NCI-H1694 treated with DMSO at 0.1 percent for 48 hours (cell line): Measurements from ENCODE around the gene SKIDA1.
"Not testable (repeated sequence)": the region's sequence is repeated elsewhere in the genome, so short reads cannot be mapped to it uniquely, and the experiment has no call there.

Experiments used
- DNase-seq: peaks from one replicate; lab custom pipeline; 2025; lab: John Stamatoyannopoulos, UW

Gene SKIDA1

GRCh38 chr10:21525367-21526187 lies at the start of gene SKIDA1:
SKIDA1 (minus strand) TSS chr10:21525682; CDS start chr10:21517822, 7,860 bp downstream.
- peak; percentile 86 for DNase-seq

GRCh38 chr10:21574514-21574913 lies 49.0 kb upstream of the SKIDA1 start:
- not testable (repeated sequence) for DNase-seq

GRCh38 chr10:21572578-21572977 lies 47.1 kb upstream of the SKIDA1 start:
- no peak for DNase-seq

- DNase-seq: no peak
Observed at GRCh38 chr10:21570761-21571521, 45.5 kb upstream of the SKIDA1 start.

GRCh38 chr10:21558984-21559383 lies 33.5 kb upstream of the SKIDA1 start:
- DNase-seq: not testable (repeated sequence)

GRCh38 chr10:21556527-21556926 lies 31.0 kb upstream of the SKIDA1 start:
- DNase-seq: no peak

GRCh38 chr10:21552638-21553037 lies 27.2 kb upstream of the SKIDA1 start:
- no peak for DNase-seq

GRCh38 chr10:21547246-21547645 lies 21.8 kb upstream of the SKIDA1 start:
- DNase-seq: no peak

GRCh38 chr10:21540701-21541100 lies 15.2 kb upstream of the SKIDA1 start:
- not testable (repeated sequence) for DNase-seq

- DNase-seq: no peak
Observed at GRCh38 chr10:21536874-21537273, 11.4 kb upstream of the SKIDA1 start.

GRCh38 chr10:21535976-21536375 lies 10.5 kb upstream of the SKIDA1 start:
- not testable (repeated sequence) for DNase-seq

GRCh38 chr10:21535494-21535965 lies 10.0 kb upstream of the SKIDA1 start:
- DNase-seq: peak; percentile 1

- peak; percentile 3 for DNase-seq
Observed at GRCh38 chr10:21534604-21535493, 9.4 kb upstream of the SKIDA1 start.

GRCh38 chr10:21534280-21534586 lies 8.8 kb upstream of the SKIDA1 start:
- no peak for DNase-seq

GRCh38 chr10:21533467-21534279 lies 8.2 kb upstream of the SKIDA1 start, which contains the start of gene MLLT10:
MLLT10 (plus strand) TSS chr10:21534232; CDS start chr10:21534645, 413 bp downstream.
- DNase-seq: peak; percentile 81

- DNase-seq: peak; percentile 53
Observed at GRCh38 chr10:21532694-21533466, 7.4 kb upstream of the SKIDA1 start.

GRCh38 chr10:21531164-21531563 lies 5.7 kb upstream of the SKIDA1 start:
- DNase-seq: peak; percentile 46

- DNase-seq: peak; percentile 46
Observed at GRCh38 chr10:21530641-21531040, 5.2 kb upstream of the SKIDA1 start.

- no peak for DNase-seq
Observed at GRCh38 chr10:21530168-21530567, 4.7 kb upstream of the SKIDA1 start.
